ENCODE measurements around the gene CORO2A. TPM values are rescaled to one million over a fixed set of nuclear protein-coding genes. Genes with fewer than 3 reads are reported as not detected.

The CORO2A gene
- total and polyA plus RNA-seq, 8 donors: 0.20 to 1.3 (median 0.60) TPM

DNA sequence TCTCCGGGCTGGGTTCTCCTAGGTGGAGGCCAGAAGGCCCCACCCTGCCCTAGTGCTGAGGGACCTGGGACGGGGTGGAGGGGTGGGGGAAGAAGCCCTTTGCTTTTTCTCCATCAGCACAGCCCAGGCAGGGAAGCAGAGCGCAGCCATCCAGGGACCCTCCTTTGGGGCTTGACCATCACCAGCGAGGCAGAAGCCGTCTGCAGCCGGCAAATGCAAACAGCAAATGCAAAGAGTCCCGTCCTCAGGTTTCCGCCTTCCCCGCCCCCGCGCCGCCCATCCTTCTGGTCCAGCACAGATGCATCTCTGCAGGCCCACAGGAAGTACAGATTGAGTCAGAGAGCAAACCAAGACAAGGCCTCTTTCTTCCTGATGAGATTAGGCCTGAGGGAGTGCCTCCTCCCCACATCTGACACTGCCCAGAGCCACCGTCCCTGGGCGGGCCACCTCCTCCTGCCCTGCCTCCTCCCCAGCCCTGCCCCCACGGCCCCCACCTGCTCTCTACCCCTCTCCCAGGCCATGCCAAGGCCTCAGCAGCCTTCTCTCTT, 23.4 kb downstream of the CORO2A start:
- intact Hi-C loops (cut with DNase I): no loop called here
- peak in 3 of 4 donors; percentile 25 to 70 (median 65) for ATAC-seq
- no peak for DNase-seq
- H3K4me3 ChIP-seq: no peak overlapping the region
- no peaks in the 10 kb centered on the region for H3K9me3 ChIP-seq
- WGBS, 2 donors: 72 to 73% methylated on average over 15 of the region's 15 CpGs
- TF ChIP-seq, protein P1, sequence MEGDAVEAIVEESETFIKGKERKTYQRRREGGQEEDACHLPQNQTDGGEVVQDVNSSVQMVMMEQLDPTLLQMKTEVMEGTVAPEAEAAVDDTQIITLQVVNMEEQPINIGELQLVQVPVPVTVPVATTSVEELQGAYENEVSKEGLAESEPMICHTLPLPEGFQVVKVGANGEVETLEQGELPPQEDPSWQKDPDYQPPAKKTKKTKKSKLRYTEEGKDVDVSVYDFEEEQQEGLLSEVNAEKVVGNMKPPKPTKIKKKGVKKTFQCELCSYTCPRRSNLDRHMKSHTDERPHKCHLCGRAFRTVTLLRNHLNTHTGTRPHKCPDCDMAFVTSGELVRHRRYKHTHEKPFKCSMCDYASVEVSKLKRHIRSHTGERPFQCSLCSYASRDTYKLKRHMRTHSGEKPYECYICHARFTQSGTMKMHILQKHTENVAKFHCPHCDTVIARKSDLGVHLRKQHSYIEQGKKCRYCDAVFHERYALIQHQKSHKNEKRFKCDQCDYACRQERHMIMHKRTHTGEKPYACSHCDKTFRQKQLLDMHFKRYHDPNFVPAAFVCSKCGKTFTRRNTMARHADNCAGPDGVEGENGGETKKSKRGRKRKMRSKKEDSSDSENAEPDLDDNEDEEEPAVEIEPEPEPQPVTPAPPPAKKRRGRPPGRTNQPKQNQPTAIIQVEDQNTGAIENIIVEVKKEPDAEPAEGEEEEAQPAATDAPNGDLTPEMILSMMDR (IDR thresholded peaks at IDR 0.05): no peak
- H3K36me3 ChIP-seq: no peaks in the 10 kb centered on the region
- H3K4me1 ChIP-seq: no peaks in the 10 kb centered on the region
- no peak for FAIRE-seq
- H3K27me3 ChIP-seq: no peaks in the 10 kb centered on the region
- no peak overlapping the region for H3K27ac ChIP-seq

DNA sequence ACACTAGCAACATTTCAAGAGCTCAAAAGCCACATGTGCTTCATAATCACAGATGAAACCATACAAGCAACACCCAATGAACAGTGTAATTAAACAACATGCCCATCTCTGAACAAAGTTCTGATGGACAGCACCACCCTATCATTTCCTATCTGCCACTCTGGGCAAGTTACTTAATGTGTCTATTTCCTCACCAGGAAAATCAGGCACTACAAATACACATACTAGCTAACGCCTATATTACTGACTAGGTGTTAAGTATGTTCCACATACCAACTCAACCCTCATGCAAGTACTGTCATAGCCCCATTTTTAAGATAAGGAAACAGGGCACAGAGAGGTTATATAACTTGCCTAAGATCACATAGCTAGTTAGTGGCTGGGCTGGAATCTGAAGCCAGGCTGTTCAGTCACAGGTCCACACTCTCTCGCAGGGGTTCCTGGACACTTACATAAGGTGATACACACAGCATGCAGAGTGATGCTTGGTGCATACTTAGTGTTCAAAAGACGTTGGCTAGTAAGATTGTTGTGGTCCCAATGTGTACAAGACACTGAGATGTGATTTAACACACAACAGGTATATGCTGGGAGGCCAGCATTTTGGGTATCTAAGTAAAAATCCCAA, 24.2 kb downstream of the CORO2A start:
- WGBS, 2 donors: 68 to 71% methylated on average over 3 of the region's 3 CpGs
- ATAC-seq (peak in 1 of 4 donors; percentile 28), FAIRE-seq (no peak)

GRCh38 chr9:98164912-98165311, 27.5 kb downstream of the CORO2A start:
- no peaks in the 10 kb centered on the region for H3K27me3 ChIP-seq
- H3K36me3 ChIP-seq: no peaks in the 10 kb centered on the region
- H3K27ac ChIP-seq: no peak overlapping the region
- H3K4me3 ChIP-seq: no peak overlapping the region
- intact Hi-C loops (cut with DNase I): no loop called here
- no peaks in the 10 kb centered on the region for H3K4me1 ChIP-seq
- FAIRE-seq (no peak), ATAC-seq (no peak), DNase-seq (no peak)
- H3K9me3 ChIP-seq: no peaks in the 10 kb centered on the region
- TF ChIP-seq, protein P1 (IDR thresholded peaks at IDR 0.05): no peak
- WGBS, 2 donors: 82 to 84% methylated on average over 7 of the region's 7 CpGs

More for the DNA sequence above, 24.2 kb downstream of the CORO2A start:
- no peak overlapping the region for H3K27ac ChIP-seq
- no peaks in the 10 kb centered on the region for H3K36me3 ChIP-seq
- no peaks in the 10 kb centered on the region for H3K4me1 ChIP-seq
- TF ChIP-seq, protein P1 (IDR thresholded peaks at IDR 0.05): no peak
- no peak for DNase-seq
- intact Hi-C loops (cut with DNase I): no loop called here
- H3K4me3 ChIP-seq: no peak overlapping the region
- H3K27me3 ChIP-seq: no peaks in the 10 kb centered on the region
- H3K9me3 ChIP-seq: no peaks in the 10 kb centered on the region

- Histone ChIP-seq H3K4me3 (no peak overlapping the region), H3K27me3 (no peaks in the 10 kb centered on the region), H3K36me3 (no peaks in the 10 kb centered on the region), H3K4me1 (no peaks in the 10 kb centered on the region), H3K27ac (no peak overlapping the region), H3K9me3 (no peaks in the 10 kb centered on the region)
- no peak for ATAC-seq
- intact Hi-C loops (cut with DNase I): no loop called here
- 91 to 96% methylated on average over 12 of the region's 12 CpGs for WGBS, 2 donors
- TF ChIP-seq, protein P1 (IDR thresholded peaks at IDR 0.05): no peak
- DNase-seq: no peak
- FAIRE-seq: no peak
Observed at GRCh38 chr9:98162613-98163012, 29.8 kb downstream of the CORO2A start.

- TF ChIP-seq, protein P1 (IDR thresholded peaks at IDR 0.05): no peak
- FAIRE-seq (no peak), ATAC-seq (no peak), DNase-seq (no peak)
- Histone ChIP-seq H3K4me1 (no peaks in the 10 kb centered on the region), H3K4me3 (no peak overlapping the region), H3K27me3 (no peaks in the 10 kb centered on the region), H3K27ac (no peak overlapping the region), H3K9me3 (no peaks in the 10 kb centered on the region), H3K36me3 (no peaks in the 10 kb centered on the region)
- WGBS, 2 donors: 89 to 90% methylated on average over 4 of the region's 4 CpGs
- intact Hi-C loops (cut with DNase I): no loop called here
Observed at GRCh38 chr9:98161851-98162250, 30.6 kb downstream of the CORO2A start.
